ENCODE data around the gene FOXN3. TPM values are rescaled to one million over a fixed set of nuclear protein-coding genes. Genes with fewer than 3 reads are reported as not detected.

Gene FOXN3
- total and polyA plus RNA-seq, 2 donors (not counting 1 experiment from before 2014, with no cell fraction given) = 27.9 to 33.3 TPM

GRCh38 chr14:89175881-89176799, 240.9 kb downstream of the FOXN3 start:
- Histone ChIP-seq H3K4me1 (ENCODE audit: control insufficient read depth, extremely low read depth, insufficient read depth, low read length) (peaks cover 2% of the 10 kb centered on the region), H3K79me2 (ENCODE audit: control insufficient read depth, insufficient read depth, low read length) (no peaks in the 10 kb centered on the region), H2AFZ (ENCODE audit: low read length) (no peak overlapping the region), H3K9ac (ENCODE audit: insufficient read depth, low read length) (no peak overlapping the region), H3K27ac (ENCODE audit: insufficient read depth, low read length) (no peak overlapping the region), H3K9me3 (ENCODE audit: control insufficient read depth, insufficient read depth, low read depth, low read length) (no peaks in the 10 kb centered on the region), H3K27me3 (ENCODE audit: control insufficient read depth, insufficient read depth, low read length) (no peaks in the 10 kb centered on the region), H3K4me2 (ENCODE audit: extremely low read depth, insufficient read depth, low read length) (no peak overlapping the region), H3K4me3 (replicated peaks in 1 of 4; ENCODE audit: control extremely low read depth in 1 of 4, insufficient read depth in 1 of 4, low read depth in 3 of 4, low read length in 4 of 4) (no peak overlapping the region), H3K36me3 (ENCODE audit: control insufficient read depth, insufficient read depth, low read length) (no peaks in the 10 kb centered on the region), H4K20me1 (ENCODE audit: control insufficient read depth, extremely low read depth, insufficient read depth, low read length) (no peaks in the 10 kb centered on the region)
- TF ChIP-seq, protein P1, sequence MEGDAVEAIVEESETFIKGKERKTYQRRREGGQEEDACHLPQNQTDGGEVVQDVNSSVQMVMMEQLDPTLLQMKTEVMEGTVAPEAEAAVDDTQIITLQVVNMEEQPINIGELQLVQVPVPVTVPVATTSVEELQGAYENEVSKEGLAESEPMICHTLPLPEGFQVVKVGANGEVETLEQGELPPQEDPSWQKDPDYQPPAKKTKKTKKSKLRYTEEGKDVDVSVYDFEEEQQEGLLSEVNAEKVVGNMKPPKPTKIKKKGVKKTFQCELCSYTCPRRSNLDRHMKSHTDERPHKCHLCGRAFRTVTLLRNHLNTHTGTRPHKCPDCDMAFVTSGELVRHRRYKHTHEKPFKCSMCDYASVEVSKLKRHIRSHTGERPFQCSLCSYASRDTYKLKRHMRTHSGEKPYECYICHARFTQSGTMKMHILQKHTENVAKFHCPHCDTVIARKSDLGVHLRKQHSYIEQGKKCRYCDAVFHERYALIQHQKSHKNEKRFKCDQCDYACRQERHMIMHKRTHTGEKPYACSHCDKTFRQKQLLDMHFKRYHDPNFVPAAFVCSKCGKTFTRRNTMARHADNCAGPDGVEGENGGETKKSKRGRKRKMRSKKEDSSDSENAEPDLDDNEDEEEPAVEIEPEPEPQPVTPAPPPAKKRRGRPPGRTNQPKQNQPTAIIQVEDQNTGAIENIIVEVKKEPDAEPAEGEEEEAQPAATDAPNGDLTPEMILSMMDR (conservative IDR thresholded peaks at IDR 0.05 in 1 of 2, IDR thresholded peaks at IDR 0.05 in 1 of 2; ENCODE audit: low read depth in 1 of 2, low read length in 2 of 2) = no peak
- TF ChIP-seq EZH2 (IDR thresholded peaks at IDR 0.05; ENCODE audit: low read length, missing control alignments) = no peak
- DNase-seq (ENCODE audit: low read depth in 2 of 2) = no peak

DNA sequence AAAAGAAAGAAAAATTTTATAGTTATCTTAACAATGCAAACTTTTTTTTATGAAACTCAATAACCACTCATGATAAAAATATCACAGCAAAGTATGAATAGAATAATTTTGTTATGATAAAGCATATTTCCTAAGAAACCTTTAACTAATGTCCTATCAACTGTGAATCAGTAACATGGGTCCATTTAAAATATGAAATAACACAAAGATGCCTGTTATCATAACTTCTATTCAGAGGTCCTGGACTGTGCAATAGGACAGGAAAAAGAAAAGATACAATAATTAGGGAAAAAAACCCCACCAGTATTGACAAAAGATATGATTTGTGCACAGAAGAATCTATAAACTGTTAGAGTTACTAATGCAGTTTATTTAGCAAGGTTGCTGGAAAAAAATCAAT, 245.4 kb downstream of the FOXN3 start:
- peaks cover 2% of the 10 kb centered on the region for H3K4me1 ChIP-seq (ENCODE audit: control insufficient read depth, extremely low read depth, insufficient read depth, low read length)
- no peak overlapping the region for H2AFZ ChIP-seq (ENCODE audit: low read length)
- H3K27me3 ChIP-seq (ENCODE audit: control insufficient read depth, insufficient read depth, low read length) = no peaks in the 10 kb centered on the region
- H3K9ac ChIP-seq (ENCODE audit: insufficient read depth, low read length) = no peak overlapping the region
- no peaks in the 10 kb centered on the region for H3K36me3 ChIP-seq (ENCODE audit: control insufficient read depth, insufficient read depth, low read length)
- TF ChIP-seq EZH2 (IDR thresholded peaks at IDR 0.05; ENCODE audit: low read length, missing control alignments) = no peak
- TF ChIP-seq, protein P1 (conservative IDR thresholded peaks at IDR 0.05 in 1 of 2, IDR thresholded peaks at IDR 0.05 in 1 of 2; ENCODE audit: low read depth in 1 of 2, low read length in 2 of 2) = no peak
- no peak overlapping the region for H3K27ac ChIP-seq (ENCODE audit: insufficient read depth, low read length)
- no peaks in the 10 kb centered on the region for H3K9me3 ChIP-seq (ENCODE audit: control insufficient read depth, insufficient read depth, low read depth, low read length)
- no peak overlapping the region for H3K4me3 ChIP-seq (replicated peaks in 1 of 4; ENCODE audit: control extremely low read depth in 1 of 4, insufficient read depth in 1 of 4, low read depth in 3 of 4, low read length in 4 of 4)
- H4K20me1 ChIP-seq (ENCODE audit: control insufficient read depth, extremely low read depth, insufficient read depth, low read length) = no peaks in the 10 kb centered on the region
- no peak overlapping the region for H3K4me2 ChIP-seq (ENCODE audit: extremely low read depth, insufficient read depth, low read length)
- H3K79me2 ChIP-seq (ENCODE audit: control insufficient read depth, insufficient read depth, low read length) = no peaks in the 10 kb centered on the region
- no peak for DNase-seq (ENCODE audit: low read depth in 2 of 2)

DNA sequence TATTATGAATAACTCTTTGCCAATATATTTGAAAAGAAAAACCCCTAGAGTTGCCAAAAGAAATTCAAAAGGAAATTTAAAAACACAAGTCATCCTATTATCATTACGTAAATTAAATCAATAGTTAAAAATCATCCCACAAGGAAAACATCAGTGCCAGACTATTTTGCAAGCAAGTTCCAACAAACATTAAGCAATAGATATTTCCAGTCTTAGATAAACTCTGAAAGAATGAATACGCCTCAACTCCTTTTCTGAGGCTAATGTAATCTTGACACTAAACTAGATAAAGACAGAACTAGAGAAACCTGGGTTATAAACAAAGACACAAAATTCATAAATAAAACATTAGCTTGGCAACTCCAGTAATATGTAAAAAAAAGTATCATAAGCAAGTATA, 245.9 kb downstream of the FOXN3 start:
- H3K27ac ChIP-seq (ENCODE audit: insufficient read depth, low read length) = no peak overlapping the region
- no peak overlapping the region for H3K4me2 ChIP-seq (ENCODE audit: extremely low read depth, insufficient read depth, low read length)
- DNase-seq (ENCODE audit: low read depth in 2 of 2) = peak; percentile 44 to 67
- no peaks in the 10 kb centered on the region for H4K20me1 ChIP-seq (ENCODE audit: control insufficient read depth, extremely low read depth, insufficient read depth, low read length)
- H3K4me3 ChIP-seq (replicated peaks in 1 of 4; ENCODE audit: control extremely low read depth in 1 of 4, insufficient read depth in 1 of 4, low read depth in 3 of 4, low read length in 4 of 4) = no peak overlapping the region
- TF ChIP-seq, protein P1 (conservative IDR thresholded peaks at IDR 0.05 in 1 of 2, IDR thresholded peaks at IDR 0.05 in 1 of 2; ENCODE audit: low read depth in 1 of 2, low read length in 2 of 2) = no peak
- no peak for TF ChIP-seq EZH2 (IDR thresholded peaks at IDR 0.05; ENCODE audit: low read length, missing control alignments)
- H3K9ac ChIP-seq (ENCODE audit: insufficient read depth, low read length) = no peak overlapping the region
- no peaks in the 10 kb centered on the region for H3K27me3 ChIP-seq (ENCODE audit: control insufficient read depth, insufficient read depth, low read length)
- no peaks in the 10 kb centered on the region for H3K4me1 ChIP-seq (ENCODE audit: control insufficient read depth, extremely low read depth, insufficient read depth, low read length)
- H3K36me3 ChIP-seq (ENCODE audit: control insufficient read depth, insufficient read depth, low read length) = no peaks in the 10 kb centered on the region
- no peaks in the 10 kb centered on the region for H3K9me3 ChIP-seq (ENCODE audit: control insufficient read depth, insufficient read depth, low read depth, low read length)
- H2AFZ ChIP-seq (ENCODE audit: low read length) = no peak overlapping the region
- H3K79me2 ChIP-seq (ENCODE audit: control insufficient read depth, insufficient read depth, low read length) = no peaks in the 10 kb centered on the region
